T-helper 2 cell (primary cell): Measurements from ENCODE around the gene UCMA.

Experiments
- DNase-seq, 5 experiments: peaks; one replicate each; pipeline versions ENCODE4 v3.0.0 to v3.0.0-alpha.2; 2012 to 2022

UCMA gene

DNA sequence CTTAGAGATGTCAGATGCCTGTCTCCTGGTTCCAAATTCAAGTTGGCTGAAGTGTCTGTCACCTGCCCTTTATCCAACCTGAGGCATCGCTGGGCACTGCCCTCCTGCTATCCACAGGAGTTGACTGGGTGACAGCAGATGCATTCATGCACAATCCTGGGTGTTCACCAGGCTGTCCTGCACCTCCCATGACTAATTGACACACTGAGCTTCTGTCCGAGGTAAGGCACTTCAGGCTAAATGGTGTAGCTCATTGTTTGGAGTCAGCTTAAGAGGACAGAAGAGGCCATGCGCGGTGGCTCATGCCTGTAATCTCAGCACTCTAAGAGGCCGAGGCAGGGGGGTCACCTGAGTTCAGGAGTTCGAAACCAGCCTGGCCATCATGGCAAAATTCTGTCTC, 2.4 kb downstream of the UCMA start:
- no peak for DNase-seq

DNA sequence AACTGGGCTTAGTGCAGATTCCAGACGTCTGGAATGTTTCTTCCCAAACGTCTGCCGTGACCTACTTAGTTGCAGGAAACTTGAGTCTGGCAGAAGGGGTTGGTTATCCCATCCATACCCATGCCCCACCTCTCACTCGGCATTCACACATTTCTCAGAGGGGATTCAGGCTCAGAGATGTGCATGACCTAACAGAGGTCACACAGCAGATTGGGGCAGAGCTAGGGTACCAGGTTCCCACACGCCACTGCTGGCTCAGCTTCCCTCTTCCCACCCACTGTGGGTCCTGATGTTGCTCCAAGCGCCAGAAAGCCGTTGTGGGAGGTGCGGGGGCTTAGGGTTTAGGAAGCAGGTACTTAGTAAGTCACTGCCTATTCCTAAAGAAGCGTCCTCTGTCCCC, 3.0 kb downstream of the UCMA start:
- no peak for DNase-seq

DNA sequence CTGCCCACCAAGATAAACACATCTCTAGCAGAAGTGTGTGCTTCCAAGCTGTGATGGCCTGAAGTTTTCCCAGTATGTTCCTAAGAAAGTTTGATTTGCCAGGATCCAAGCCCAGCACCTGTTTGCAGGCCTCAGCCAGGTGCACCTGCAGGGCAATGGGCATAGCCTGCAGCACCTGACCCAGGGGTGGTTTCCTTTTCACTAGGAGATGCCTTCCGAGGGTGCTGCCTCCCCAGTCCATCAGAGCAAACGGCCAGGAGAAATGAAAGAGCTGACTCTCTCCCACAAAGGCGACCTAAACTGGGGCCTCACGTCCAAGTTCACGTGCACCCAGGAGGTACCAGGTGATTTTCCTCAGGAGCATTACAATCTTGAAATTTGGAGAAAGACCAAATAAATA, 7.1 kb downstream of the UCMA start:
- DNase-seq = no peak

DNA sequence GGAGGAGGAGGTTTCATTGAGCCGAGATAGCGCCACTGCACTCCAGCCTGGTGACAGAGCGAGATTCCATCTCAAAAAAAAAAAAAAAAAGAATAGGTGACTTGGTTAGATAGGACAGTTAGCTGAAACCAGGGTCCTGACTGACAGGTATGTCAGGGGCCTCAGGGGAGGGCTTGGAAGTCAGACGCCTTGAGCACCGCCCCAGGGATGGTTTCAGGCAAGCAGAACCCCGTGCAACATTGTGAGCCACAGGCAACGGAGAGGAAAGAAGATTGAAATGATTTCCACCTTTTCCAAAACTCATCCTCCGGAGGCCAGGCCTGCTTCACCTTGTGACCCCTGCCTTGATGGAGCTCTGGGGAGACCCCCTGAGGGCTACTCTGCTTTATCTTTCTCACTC, 8.6 kb downstream of the UCMA start:
- DNase-seq = no peak

DNA sequence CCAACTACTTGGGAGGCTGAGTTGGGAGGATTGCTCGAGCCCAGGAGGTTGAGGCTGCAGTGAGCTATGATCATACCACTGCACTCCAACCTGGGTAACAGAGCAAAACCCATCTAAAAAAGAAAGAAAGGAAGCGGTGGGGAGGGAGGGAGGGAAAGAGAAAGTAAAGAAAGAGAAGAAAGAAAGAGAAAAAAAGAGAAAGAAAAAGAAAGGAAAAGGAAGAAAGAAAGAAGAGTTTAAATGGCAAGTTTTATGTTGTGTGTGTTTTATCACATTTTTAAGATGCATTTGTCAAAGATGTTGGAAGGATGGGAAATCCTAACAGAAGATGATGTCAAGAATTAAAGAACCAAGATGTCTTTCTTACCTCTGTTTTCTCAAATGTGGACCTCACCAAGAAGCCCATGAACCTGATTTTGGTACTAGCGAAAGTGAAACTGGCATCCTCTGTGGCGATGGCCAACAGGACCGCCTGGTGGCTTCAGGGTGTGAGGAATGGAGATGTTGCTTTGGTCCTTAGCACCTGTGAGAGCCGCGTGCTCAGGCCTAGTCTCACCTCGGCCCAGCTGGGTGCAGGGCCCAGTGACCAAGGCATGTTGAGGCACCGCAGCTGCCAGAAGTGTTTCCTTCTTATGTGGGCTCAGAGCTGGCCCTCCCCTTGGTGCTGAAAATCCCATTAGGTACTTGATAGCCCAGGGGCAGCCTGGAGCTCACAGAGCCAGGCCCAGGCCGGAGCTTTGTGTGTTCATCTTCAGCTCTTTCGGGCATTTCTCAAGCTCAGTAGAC, 9.8 kb downstream of the UCMA start:
- DNase-seq = peak in 1 of 5 experiments; percentile 7

DNA sequence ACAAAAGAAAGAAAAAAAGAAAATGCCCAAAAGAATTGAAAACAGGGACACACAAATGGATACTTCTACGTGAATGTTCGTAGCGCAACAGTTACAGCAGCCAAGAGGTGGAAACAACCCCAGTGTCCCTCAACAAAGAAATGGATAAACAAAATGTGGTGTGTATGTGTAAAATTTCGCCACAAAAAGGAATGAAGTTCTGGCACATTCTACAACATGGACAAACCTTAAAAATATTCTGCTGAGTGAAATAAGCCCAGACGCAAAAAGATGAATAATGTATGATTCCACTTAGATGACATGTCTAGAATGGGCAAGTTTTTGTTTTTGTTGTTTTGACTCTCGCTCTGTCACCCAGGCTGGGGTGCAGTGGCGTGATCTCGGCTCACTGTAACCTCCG, 10.9 kb downstream of the UCMA start:
- no peak for DNase-seq

DNA sequence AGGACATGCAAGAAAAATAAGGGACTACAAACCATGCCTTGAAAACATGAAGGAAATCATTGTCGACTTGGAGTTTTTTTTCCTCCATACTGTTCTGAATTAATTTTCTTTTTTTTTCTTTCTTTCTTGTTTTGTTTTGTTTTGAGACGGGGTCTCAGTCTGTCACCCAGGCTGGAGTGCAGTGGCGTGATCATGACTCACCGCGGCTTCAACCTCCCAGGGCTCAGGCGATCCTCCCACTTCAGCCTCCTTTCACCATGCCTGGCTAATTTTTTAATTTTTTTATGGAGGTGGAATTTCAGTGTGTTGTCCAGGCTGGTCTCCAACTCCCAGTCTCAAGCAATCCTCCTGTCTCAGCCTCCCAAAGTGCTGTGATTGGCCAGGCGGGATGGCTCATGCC, 11.6 kb downstream of the UCMA start:
- DNase-seq = no peak

DNA sequence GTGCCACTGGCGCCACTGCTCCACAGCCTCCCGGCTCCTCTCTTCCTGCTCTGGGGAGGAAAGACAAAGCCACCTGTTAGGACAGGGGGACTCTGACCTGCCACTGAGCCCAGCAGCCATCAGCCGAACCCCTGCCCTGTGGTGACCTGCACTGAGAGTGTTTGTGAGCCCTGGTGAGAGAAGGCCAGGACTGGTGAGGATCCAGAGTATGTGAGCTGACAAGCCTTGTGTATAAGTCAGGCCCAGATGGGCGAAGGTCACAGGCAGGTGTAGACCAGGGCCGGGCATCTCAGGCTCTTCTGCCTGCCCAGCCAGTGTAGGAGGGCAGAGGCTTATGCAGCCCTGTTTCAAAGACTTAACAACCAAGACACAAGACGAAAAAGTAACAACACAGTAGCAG, 12.0 kb downstream of the UCMA start:
- no peak for DNase-seq

DNA sequence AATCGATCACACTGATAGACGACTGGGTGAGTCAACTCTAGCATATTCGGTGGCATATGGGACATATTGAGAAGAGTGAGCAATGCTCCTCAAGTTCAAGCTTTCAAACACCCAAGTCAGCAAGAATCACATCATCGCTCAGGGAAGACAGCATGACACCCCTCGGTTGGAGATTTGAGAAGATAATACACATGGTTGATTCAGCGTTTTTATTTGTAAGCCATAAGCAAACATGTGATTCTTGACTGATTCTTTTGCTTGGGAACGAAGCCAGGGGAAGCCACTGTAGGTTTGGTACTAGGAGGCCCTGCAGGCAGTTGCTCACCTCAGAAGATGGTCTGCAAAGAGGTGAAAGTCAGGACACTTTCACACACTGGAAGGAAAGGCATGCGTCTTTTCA, 12.6 kb downstream of the UCMA start:
- no peak for DNase-seq

DNA sequence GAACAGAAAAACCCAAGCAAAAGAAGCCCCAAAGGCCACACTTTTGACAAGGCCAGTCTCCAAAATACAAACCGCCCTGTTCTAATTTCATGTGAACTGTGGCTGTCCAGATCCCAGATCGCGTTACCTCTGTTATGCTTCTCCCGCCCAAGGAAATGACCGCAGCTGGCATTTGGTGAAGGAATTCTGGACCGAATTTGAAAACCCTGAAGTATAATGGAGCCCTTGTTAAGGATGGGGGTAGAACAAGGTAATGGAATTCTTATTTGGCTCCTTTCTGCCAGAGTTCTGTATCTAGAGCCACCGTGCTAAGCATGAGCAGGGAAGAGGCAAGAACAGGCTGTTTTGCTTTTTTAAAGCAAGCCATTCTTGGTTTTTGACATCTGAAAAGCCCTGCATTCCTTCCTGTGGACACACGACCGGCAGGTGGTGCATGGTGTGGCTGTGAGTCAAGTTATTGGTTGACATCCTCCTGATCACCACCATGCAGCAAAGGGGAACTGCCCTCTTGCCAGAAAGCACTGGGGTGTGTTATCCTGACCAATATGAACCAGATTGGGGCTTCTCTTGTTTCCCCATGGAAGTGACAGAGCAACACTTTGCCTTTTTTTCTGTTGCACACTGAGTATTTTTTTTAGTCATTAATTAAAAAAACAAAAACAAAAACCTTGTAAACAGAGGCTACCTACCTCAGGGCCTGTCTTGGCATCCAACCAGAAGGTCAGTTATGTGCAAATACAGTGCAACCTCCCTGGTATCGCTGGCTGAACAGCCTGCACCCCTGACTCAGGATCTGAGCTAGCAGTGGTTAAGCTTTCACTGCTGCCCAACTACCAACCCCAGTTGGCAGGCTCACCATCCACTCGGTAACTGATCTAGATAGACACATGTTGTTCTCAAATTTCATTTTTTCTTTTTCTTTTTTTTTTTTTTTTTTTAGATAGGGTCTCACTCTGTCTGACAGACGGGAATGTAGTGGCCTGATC, 14.2 kb downstream of the UCMA start:
- DNase-seq = peak in 1 of 5 experiments; percentile 61

DNA sequence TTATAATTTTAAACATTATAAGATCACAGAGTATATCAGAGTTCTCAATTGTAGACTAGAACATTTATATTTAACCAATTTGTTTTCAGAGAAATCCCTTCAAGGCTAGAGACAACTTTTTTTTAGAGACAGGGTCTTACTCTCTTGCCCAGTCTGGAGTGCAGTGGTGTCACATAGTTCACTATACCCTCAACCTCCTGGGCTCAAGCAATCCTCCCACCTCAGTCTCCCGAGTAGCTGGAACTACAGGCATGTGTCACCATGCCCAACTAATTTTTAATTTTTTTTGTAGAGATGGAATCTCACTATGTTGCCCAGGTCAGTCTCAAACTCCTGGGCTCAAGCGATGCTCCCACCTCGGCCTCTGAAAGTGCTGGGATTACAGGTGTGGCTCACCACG, 15.3 kb downstream of the UCMA start:
- no peak for DNase-seq

DNA sequence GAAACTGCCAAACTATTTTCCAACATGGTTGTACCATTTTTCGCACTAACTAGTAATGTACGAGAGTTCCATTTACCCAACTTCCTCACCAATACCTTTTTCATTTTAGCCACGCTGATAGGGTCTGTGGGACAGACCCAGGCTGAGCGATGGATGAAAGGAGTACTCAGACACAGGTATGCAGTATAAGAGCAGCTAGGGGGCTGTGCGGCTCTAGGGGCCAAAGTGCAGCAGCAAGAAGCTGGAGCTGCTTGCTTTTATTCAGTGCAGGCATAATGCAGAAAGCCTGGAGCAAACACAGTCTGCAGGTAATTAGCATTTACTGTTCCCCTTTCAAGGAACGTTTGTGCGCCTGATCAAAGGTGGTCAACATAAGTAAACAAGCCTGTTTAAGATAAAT, 21.0 kb downstream of the UCMA start:
- DNase-seq = no peak

DNA sequence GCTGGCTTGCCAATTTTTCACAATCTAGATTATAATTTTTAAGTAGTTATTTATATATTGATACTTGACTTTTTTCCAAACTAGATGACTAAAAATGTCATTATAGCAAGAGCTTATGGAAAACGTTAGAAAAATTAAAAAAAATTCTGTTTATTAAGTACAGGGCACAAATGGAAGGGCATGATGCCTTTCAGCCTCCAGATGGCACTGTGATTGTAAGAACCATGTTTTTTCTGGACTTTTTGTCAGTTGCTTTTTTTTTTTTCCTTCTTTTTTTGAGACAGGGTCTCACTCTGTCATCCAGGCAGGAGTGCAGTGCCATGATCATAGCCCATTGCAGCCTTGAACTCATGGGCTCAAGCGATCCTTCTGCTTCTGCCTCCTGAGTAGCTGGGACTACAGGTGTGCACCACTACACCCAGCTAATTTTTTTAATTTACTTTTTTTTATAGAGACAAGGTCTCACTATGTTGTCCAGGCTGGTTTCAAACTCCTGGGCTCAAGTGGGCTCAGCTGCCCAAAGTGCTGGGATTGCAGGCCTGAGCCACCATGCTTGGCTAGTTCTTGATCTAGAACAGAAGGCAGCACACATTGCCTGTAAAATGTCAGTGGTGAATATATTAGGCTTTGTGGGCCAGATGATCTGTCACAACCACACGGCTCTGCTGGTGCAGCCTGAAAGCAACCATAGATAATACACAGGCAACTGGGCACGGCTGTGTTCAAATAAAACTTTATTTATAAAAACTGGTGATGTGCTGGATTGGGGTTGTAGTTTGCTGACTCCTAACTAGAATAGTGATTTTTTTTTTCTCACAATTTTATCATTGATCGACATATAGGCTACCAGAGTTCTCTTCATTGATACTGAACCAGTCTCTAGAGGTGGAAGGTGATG, 27.4 kb downstream of the UCMA start:
- peak in 1 of 5 experiments; percentile 55 for DNase-seq

DNA sequence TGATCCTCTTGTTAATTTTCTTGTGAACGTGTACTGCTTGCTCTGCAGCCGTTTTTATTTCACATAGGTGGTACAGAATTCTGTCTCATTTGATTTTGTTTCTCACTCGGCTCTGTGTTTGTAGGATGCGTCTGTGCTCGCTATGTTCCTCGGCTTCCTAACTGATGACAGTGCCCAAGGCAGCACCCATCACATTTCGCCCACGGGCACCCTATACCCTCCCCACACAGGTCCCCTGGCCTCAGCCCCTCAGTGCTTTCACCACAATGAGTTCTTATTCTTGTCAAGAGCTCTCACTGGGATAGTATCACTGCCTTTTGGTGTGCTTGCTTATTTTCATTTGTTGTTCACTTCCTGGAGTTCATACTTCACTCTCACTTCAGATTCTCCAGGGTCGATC, 28.1 kb downstream of the UCMA start:
- no peak for DNase-seq

DNA sequence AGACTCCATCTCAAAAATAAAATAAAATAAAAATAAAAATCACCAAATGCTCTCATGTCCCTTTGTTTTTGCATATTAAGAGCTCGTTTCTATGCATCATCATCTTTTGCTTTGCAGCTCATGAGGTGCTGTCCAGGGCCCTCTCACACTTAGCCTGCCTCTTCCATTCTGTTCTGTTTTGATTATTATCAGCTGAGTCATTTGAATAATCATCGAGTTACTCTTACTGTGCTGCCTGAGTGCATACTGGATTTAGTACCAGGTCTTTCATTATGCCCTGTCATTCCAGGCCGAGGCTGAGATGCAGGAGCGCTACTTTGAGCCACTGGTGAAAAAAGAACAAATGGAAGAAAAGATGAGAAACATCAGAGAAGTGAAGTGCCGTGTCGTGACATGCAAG, 33.0 kb downstream of the UCMA start:
- DNase-seq = peak in 1 of 5 experiments; percentile 43

DNA sequence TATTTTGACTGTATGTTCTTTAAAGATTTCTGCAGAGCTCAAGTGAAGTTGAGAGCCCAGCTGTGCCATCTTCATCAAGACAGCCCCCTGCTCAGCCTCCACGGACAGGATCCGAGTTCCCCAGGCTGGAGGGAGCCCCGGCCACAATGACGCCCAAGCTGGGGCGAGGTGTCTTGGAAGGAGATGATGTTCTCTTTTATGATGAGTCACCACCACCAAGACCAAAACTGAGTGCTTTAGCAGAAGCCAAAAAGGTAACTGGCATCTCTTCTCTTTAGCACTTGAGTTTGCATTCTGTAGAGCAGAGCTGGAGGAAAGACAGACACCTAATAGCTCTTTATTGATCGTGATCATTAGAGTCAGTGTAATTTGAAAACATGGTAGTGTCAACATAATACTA, 39.2 kb downstream of the UCMA start:
- no peak for DNase-seq

DNA sequence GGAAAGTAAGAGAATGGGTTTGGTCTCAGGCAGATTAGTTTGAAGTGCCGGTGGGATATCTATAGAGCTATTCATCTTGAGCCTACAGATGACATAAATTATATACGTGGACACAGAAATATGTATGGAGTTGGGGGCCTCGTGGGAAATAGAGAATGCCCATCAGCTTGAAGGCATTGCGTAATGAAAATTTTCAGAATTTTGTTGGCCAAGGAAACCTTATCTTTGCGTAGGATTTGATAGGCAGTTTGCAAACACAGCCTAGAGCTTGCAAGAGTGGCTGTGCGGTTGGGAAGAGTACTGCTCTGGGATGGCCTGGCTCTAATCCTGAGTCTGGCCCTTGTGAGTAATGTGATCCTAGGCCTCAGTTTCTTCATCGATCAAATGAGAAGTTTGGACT, 40.5 kb downstream of the UCMA start:
- no peak for DNase-seq

DNA sequence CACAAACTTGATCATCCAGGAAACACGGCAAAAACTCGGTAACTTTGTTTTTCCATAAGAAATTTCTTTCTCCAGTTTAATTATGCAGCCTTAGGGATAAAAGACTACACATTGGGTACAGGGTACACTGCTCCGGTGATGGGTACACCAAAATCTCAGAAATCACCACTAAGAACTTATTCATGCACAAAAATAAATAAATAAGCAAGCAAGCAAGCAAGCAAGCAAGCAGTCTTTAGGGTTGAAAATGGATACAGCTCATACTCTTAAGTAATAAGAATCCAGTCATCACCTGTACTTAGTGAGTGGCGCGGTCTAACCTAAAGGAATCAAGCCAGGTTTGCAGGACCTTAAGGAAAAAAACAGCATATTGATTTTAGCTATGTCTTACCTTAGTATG, 42.8 kb downstream of the UCMA start:
- DNase-seq = no peak

DNA sequence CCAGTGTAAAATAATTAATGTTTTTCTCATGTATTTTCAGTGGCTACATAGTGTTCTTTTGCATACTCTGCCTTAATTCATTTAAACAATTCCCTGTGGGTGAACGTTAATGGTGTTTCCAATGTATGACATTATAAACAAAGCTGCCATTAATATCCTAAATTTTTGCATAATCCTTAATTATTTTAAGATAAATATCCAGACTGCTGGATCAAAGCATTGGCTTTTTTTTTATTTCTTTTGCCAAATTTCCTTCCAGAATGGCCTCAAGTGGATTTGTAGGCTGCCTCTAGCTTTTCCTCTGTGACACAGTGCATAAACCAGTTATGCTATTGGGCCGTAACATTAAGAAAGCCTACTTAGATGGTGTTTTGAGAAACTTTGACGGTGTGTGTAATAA, 43.4 kb downstream of the UCMA start:
- no peak for DNase-seq

DNA sequence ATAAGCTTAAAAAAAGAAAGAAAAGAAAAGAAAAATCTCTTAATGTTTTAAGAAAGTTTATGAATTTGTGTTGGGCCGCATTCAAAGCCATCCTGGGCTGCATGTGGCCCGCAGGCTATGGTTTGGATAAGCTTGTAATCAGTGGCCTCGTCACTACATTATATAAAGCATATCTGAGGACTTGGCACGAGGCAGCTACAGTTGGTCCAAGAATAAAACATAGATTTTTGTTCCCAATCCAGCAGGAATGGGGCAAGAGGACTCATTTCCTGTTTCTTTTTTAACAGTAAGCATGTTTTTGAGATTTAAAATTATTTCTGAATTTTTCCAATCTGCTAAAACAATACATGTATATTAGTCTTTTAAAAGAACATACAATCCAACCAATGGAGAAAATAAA, 44.2 kb downstream of the UCMA start:
- DNase-seq = no peak

DNA sequence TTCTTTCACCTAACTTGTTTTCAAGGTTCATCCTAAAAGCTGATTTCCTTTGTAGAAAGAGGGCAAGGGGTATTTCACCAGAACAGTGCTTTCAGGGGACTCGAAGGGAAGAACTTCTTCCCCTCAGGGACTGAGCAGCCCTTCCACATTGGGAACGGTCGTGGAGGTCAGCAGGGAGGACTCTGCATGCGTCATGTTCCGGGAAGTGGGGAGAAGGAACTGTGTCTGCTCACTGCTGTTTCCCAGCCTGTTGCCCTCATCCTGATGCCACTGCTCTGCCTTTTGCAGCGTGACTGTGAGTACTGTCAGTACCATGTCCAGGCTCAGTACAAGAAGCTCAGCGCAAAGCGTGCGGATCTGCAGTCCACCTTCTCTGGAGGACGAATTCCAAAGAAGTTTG, 45.6 kb downstream of the UCMA start:
- no peak for DNase-seq

DNA sequence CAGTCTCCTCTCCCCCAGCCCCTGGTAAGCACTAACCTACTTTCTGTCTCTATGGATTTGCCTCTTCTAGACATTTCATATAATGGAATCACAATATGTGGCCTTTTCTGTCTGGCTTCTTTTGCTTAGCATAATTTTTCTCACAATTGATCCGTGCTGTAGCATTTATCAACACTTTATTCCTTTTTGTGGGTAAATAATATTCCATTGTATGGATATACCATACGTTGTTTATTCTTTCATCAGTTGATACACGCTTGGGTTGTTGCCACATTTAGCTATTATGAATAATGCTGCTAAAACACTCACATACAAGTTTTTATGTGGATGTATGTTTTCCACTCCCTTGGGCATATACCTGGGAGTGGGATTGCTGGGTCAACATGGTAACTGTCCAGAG, 47.0 kb downstream of the UCMA start:
- no peak for DNase-seq
